OCI-LY1 (cell line): ENCODE data around the gene RNF187.

Experiments
- EZH2 ChIP-seq: fragments of 200-600 bp; sonication (generic), shearing (Covaris generic); IDR thresholded peaks from 2 replicates; pipeline ENCODE4 v1.8.0; 2017; ENCODE audit warnings: borderline replicate concordance, mixed run types, mild to moderate bottlenecking, antibody characterized with exemption, low read length, moderate library complexity, mixed read lengths
- TF ChIP-seq, protein P1 (sequence below): fragments of 200-600 bp; sonication (generic), shearing (Covaris generic); IDR thresholded peaks from 2 replicates; pipeline ENCODE4 v1.5.1; 2017; ENCODE audit warnings: mild to moderate bottlenecking, antibody characterized with exemption, low read length, moderate library complexity, mixed read lengths

DNA sequence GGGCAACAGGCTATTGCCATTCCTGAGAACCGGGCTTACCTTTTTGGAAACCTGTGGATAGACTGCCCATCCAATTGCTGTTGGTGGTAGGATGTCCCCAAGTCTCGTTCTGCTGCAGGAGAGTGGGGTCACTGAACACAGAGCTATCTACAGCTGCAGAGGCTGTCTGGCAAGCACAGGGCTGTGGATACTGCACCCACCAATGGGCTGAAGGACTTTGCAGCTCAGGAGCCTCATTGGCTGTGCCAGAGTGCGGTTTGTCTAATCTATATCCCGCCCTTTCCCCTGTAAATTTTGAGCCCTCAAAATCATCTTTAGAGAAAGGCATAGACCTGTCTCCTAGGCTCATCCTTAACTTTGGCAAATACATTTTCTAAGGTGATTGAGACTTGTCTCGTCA, 15.3 kb downstream of the RNF187 start:
- TF ChIP-seq, protein P1, sequence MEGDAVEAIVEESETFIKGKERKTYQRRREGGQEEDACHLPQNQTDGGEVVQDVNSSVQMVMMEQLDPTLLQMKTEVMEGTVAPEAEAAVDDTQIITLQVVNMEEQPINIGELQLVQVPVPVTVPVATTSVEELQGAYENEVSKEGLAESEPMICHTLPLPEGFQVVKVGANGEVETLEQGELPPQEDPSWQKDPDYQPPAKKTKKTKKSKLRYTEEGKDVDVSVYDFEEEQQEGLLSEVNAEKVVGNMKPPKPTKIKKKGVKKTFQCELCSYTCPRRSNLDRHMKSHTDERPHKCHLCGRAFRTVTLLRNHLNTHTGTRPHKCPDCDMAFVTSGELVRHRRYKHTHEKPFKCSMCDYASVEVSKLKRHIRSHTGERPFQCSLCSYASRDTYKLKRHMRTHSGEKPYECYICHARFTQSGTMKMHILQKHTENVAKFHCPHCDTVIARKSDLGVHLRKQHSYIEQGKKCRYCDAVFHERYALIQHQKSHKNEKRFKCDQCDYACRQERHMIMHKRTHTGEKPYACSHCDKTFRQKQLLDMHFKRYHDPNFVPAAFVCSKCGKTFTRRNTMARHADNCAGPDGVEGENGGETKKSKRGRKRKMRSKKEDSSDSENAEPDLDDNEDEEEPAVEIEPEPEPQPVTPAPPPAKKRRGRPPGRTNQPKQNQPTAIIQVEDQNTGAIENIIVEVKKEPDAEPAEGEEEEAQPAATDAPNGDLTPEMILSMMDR: no peak
- no peak for TF ChIP-seq EZH2
